GM12872 (cell line): ENCODE results near the gene RNF212.

Experiments
- CTCF ChIP-seq: IDR thresholded peaks from 3 replicates; pipeline ENCODE4 v1.5.1; 2011; ENCODE audit warnings: low read depth, mild to moderate bottlenecking, low read length, moderate library complexity; ENCODE audit not compliant: insufficient read depth

The RNF212 gene

GRCh38 chr4:1022051-1022738, 91.2 kb downstream of the RNF212 start:
- no peak for TF ChIP-seq CTCF
